Fibroblast of skin of abdomen (primary cell): Measurements from ENCODE around the gene ADAMTS16.
A peak's percentile ranks its signal among the peaks of the same experiment; 100 is the strongest.

Experiments used
- DNase-seq: peaks from one replicate; pipeline ENCODE4 v3.0.0-alpha.2; 2013

Gene ADAMTS16

DNA sequence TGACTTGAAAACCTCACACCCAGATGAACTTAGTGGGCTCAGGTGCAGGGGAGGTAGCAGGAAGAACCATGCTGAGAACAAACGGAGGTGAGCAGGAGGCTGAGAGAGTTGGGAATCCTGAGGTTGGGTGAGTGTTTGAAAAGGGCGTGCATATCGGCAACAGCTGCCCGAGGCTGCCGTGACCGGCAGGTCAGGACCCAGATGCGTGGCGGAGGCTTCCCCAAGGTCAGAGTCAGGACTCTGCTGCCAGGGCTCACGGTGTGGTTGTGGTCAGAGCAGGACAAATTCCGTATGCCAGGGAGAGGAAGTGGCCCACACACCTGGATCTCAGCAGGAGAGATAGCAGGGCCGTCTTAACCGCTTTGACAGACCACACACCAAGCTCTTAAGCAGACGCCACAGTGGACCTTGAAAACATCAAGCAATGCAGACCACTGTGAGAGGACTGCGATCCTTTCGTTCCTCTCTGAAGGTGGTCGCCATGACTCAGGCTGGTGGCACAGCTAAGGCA is 43.1 kb downstream of the ADAMTS16 start:
- DNase-seq, result no peak

DNA sequence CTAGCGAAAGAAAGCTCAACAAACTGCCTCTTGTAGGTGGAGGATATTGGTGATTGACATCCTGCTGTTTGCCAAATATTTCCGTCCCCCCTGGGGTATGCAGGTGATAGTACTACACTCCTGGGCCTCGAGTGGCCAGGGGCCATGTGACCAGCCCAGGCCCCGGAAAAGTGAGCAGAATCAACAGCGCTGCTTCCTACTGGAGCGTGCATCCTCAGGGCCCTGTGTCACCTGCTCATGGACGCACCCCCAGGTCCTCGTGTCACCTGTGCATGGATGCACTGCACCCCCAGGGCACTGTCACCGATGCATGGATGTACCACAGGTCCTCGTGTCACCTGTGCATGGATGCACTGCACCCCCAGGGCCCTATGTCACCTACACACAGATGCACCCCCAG is 43.8 kb downstream of the ADAMTS16 start:
- no peak for DNase-seq

DNA sequence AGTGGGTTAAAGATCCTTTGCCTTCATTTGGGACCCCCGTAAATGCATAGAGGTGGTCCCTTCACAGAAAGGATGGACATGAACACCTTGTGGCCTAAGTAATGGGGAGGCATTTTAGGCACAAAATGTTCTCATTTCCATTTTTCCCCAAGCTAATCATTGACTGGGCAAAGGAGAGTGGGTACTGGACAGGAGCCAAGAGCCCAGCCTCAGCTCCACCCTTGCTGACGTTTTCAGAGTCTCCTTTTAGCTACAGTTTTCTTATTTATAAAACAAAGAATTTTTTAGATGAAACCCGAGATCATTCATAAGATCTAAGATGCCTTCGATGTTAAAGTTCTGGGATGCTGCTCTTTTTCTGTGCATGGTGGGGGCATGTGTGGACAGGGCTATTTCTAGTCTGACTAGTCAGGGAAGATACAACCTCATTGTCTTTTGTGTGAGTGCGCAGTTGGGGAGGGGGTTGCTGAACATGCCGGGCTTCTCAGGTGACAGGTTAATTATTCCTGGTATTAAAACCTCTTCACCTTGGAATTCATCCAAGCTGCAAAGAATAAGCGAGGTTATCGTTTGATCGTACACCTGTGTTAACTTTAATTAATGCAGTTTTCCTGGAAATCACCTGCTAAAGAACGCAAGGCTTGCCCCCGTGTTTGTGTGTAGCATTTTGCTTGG is 48.4 kb downstream of the ADAMTS16 start:
- no peak for DNase-seq

DNA sequence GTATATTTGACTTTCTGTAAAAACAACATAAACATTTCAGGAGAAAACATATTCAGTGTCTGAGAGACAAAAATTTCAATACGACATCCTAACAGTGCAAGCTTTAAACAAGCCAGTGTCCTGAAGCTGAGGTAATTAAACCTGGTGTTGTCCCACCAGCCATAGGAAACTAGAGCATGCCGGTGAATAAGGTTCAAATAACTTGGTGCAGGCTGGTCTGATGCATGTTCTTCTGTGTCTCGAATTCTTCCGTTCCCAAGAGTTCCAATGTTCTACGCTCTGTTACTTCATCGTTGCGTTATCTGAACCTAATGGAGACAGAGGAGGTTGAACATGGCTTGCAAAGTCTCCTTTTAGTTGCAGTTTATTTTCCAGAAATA is 48.9 kb downstream of the ADAMTS16 start:
- no peak for DNase-seq

GRCh38 chr5:5191906-5192305 is 51.8 kb downstream of the ADAMTS16 start:
- no peak for DNase-seq

GRCh38 chr5:5192681-5193080 is 52.6 kb downstream of the ADAMTS16 start:
- no peak for DNase-seq

DNA sequence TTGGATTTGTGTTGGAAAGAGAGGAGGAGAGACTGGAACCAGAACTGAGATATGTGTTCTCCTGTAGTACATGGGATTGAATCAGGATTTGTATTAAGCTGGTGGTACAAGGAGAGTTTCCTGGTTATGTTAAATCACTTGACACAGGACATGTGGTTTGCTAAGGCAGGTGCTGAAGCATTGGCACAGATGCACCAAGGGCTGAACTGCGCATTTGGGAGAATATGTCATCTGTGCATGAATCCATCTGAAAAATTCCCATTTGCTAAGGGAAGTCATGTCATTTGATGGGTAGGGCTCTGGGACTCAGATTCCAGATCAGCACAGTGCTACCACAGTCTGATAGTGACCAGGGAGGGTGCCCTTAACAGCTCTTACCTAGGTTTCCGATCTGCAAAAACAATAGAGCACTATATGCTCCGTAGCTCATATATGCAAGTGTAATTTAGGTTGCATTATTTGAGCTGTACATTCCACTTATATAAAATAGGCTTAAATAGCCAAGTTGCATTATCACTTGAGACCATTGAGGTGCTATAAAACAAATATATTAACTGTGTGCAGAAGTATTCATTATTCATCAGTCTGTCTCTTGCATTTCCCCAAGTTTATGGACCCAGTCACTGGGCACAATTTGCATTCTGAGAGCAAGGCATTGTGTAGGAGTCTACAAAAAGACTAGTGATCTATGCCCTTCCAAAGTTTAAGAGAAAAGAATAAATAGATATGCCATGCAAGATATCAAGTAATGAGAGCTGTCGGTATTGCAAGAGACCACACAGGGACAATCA is 55.2 kb downstream of the ADAMTS16 start:
- no peak for DNase-seq

DNA sequence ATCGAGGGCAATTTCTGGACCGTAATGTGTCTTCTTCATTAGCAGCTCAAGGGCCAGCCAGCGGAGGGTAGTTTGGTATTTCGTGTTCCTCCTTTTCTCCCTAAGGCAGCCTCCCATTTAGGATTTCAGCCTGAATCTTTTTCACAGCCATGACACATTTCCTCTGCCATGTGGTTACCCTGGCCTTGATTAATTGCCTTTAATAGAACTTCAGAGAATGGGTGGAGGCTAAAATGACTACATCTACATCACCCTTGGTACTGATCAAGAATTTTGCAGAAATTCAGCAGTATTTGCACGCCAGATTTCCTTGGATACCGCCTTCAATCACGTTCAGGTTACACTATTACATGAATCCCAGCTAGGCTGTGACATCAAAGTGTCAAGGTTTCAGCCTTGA is 58.0 kb downstream of the ADAMTS16 start:
- DNase-seq, result no peak

GRCh38 chr5:5198815-5199214 is 58.7 kb downstream of the ADAMTS16 start:
- no peak for DNase-seq

DNA sequence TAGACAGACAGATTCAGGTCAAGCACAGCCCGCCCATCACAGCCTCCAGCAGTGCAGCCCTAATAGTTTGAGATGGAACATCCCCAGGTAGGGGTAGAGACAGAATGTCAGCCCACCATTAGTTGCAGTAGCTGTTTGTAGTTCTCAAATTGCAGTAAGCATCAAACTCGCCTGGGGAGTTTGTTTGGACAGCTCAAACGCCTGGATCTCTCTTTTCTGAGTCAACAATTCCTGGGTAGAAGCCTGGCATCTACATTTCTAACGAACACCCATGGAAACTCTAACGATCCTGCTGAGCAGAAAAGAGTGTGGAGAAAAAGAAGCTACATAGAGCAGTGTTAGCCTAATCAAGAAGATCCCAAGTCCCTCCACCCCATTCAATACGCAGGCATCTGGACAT is 59.4 kb downstream of the ADAMTS16 start:
- no peak for DNase-seq

DNA sequence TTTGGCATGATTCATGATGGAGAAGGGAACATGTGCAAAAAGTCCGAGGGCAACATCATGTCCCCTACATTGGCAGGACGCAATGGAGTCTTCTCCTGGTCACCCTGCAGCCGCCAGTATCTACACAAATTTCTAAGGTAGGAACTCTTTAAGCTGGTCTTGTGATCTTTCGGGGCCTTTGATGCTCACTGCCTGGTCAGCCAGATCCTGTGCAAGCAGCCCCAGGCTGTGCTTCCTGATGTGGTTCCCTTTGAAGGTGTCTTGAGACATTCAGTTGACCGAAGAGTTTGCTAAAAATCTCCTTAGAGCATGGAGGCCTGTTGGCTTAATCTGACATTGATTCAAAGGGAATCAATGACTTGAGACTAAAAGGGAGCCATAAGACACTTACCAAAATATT is 60.0 kb downstream of the ADAMTS16 start:
- DNase-seq, result no peak

DNA sequence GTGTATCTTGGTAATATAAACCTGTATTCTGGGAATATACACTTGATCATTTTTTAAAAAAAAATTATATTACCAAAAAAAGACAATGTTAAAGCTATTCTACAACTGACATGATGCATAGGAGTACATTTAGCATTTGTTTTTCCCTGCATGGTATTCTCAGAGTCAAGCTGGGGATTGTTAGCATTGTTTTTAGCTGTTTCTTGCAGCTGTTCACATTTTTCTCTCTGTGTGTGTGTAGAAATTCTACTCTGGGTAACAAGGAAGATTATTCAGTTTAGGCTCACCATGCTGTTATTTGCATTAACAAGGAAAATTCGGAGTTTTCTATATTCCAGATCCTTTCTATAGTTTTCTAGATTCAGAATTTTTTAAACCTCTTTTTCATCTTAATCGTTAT is 62.2 kb downstream of the ADAMTS16 start:
- no peak for DNase-seq

- DNase-seq, result no peak
Measured at GRCh38 chr5:5203451-5203850, 63.3 kb downstream of the ADAMTS16 start.

- no peak for DNase-seq
Measured at GRCh38 chr5:5207828-5208227, 67.7 kb downstream of the ADAMTS16 start.

- DNase-seq, result peak; percentile 47
Measured at GRCh38 chr5:5209089-5209488, 69.0 kb downstream of the ADAMTS16 start.

DNA sequence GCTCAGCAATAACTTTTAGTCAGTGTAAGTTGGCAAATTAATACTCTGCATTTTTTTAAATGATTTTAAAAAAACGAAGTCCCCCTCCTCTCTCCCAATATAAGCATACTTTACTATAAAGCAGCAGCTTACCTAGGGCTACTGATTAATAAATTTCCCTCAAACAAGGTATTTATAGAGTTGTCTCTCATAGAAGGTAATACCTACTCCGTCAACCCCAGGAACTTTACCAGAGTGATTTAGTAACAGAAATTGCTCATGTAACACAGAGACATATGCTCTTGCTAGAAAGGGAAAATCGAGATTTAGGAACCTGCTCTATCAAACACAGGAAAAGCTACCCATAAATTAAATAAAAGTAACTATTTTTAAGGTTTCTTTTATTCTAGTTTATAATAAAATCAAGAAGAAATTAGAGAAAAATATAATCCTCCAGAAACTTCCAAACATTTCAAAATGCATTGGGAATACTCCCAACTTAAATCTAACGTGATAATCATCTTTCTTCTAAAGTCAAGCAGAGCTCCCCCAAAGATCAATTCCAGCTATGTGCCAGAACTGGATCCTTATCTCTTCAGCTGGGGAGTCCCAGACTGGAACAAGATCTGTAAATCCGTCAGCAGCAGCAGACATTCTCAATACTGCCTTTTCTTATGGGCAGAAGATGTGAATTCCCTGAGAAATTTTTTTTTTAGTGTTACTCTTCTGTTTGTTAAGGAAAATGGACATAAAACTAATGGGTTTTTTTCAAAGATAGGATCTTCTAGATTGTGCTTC is 69.6 kb downstream of the ADAMTS16 start:
- no peak for DNase-seq

DNA sequence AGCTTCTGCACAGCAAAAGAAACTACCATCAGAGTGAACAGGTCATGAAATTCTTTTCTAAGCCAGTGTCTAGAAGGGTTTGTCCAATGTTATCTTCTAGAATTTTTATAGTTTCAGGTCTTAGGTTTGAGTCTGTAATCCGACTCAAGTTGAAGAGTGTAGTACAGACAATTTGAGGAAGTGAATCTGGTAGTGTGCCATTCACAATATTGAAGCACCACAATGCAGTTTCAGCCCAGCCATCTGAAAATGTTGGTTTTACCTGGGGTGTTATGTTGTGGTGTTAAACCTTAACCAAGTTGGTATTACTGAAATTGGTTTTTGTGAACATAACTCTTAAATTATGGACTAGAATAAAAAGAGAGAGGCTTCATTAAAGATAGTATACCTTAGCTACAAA is 77.2 kb downstream of the ADAMTS16 start:
- DNase-seq, result no peak

DNA sequence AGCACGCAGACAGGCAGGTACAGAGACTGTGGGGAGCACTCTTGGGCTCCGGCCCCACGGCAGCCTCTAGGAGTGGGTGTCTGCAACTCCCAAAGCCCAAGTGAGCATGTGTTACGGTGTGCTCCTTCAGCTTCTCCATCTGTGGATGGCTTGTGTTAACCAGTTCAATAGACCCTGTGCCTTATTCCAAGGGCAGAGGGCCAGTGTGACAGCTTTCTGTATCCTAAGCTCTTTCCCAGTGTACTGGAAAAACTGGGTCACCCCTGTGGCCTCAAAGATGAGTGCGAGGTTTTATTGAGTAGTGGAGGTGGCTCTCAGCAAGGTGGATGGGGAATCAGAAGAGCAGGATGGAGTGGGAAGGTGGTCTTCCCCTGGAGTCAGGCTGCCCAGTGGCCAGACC is 78.3 kb downstream of the ADAMTS16 start:
- DNase-seq, result no peak

- DNase-seq, result no peak
Measured at GRCh38 chr5:5219541-5219940, 79.4 kb downstream of the ADAMTS16 start.

- no peak for DNase-seq
Measured at GRCh38 chr5:5220901-5221631, 80.9 kb downstream of the ADAMTS16 start.

DNA sequence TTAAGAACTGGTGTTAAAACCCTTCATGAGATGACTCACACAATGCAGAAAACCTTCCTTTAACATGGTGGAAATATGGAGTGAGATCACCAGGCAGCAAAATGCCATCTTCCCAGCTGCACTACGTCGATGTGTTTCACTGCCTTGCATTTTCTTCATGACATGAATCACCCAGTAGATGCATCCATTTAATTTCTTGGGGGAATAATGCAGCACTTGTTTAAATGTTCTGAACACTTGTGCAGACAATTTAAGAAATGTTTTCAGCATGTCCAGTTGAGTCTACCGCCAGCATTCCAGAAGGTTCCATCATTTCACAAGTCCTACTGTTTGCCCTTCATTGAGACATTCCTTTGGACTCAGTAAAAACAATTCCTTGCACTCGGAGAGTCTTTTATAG is 81.6 kb downstream of the ADAMTS16 start:
- peak; percentile 54 for DNase-seq

DNA sequence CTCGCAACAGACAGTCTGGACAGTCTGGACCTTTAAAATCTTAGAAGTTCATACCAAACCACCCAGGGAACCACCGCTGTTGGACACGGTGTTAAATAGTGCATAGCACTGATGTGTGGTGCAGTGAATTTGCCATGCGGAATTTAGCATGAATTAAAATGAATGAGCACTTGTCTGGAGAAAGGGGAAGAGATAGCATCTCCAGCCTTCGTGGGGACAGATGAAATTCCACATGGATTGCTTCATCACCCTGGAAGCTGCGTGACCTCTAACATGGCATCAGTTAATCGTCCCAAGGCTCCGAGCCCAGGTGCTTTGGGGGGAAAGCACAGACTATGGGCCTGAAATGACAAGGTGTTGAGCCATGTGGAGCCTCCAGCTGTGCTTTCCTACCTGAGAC is 91.4 kb downstream of the ADAMTS16 start:
- DNase-seq, result no peak

GRCh38 chr5:5234912-5235311 is 94.8 kb downstream of the ADAMTS16 start:
- no peak for DNase-seq
